ENCODE measurements around the gene CCT2.

CCT2 gene

DNA sequence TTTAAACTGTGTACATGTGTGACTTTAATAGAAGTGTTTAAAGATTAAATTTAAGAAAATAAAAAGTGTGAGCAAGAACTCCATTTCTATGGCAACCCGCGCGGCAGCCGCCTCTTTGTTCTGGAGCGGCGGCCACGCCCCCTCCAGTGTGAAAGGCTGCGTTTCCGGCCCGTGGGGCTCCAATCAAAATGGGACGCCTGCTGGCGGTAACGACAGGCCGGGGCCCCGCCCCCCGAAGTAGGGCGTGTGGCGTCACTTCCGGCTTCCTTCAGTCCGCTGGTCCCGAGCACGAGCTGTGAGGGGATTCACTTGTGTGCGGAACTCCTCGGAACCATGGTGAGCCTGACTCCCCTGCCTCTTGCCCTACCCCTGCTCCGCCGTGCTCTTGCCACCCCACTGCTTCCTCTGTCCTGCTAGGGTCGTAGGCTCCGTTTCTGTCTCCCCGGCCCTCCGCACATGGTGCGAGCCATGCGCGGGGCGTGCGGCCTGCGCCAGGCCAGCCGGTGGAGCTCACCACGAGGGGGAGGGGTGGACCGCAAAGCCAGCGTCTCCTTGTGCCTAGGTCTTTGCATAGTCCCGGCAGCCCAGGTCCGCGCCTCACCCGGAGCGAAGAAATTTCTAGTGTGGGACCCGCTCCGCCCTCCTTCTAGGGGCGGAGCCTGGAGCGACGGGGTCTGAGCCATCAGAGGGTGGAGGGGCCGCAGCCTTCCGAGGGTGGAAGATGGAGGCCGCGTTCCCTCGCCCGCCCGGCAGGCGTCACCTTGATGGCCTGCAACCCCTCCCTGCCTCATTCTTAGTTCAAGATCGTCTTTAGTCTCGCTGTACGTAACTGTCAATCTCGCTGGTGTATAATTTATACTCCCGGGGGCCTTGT, at the start of gene CCT2:
CCT2 (plus strand) TSS at position 271 of the 874 bp plus-strand sequence; CDS start at position 334, 63 bp downstream.
- peak; percentile 93 to 96 for DNase-seq (ENCODE audit: low read depth in 1 of 2, low spot score in 1 of 2)

- no peak for DNase-seq (ENCODE audit: low read depth in 1 of 2, low spot score in 1 of 2)
Observed at GRCh38 chr12:69540987-69541386, 44.3 kb upstream of the CCT2 start.

- DNase-seq (ENCODE audit: low read depth in 1 of 2, low spot score in 1 of 2): no peak
Observed at GRCh38 chr12:69544087-69544486, 41.2 kb upstream of the CCT2 start.

- DNase-seq (ENCODE audit: low read depth in 1 of 2, low spot score in 1 of 2): no peak
Observed at GRCh38 chr12:69545081-69545480, 40.2 kb upstream of the CCT2 start.

GRCh38 chr12:69546693-69547438, 38.4 kb upstream of the CCT2 start:
- DNase-seq (ENCODE audit: low read depth in 1 of 2, low spot score in 1 of 2): no peak

GRCh38 chr12:69548687-69549086, 36.6 kb upstream of the CCT2 start:
- DNase-seq (ENCODE audit: low read depth in 1 of 2, low spot score in 1 of 2): no peak

- no peak for DNase-seq (ENCODE audit: low read depth in 1 of 2, low spot score in 1 of 2)
Observed at GRCh38 chr12:69550569-69551350, 34.5 kb upstream of the CCT2 start.

DNA sequence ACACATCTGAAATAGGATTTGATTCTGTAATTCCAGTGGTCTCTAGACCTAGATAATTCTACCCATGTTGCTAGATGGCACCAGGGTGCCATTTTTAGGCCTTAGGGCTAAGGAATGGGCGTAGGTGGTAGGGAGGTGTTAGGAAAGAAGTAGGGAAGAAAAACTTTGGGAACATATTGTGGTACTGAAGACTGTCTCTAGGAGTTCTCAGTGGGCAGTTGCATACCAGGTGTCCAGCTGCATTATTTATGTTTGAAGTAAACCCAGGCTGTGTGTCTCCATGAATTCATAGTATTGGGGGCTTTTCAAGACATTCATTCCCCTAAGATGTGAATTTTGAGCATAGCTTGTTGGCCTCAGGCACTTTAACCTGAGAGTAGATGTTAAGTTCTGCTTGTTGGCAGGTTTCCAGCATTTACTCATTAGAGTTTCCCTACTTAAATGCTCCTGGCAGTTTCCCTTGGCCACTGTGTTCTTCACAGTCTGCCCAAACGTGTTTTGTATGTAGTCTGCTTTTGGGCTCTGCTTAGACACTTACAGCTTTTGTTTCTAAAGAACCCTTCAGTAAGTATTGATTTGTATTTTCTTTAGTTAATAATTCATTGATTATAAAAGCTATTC, 31.5 kb upstream of the CCT2 start:
- DNase-seq (ENCODE audit: low read depth in 1 of 2, low spot score in 1 of 2): no peak

DNA sequence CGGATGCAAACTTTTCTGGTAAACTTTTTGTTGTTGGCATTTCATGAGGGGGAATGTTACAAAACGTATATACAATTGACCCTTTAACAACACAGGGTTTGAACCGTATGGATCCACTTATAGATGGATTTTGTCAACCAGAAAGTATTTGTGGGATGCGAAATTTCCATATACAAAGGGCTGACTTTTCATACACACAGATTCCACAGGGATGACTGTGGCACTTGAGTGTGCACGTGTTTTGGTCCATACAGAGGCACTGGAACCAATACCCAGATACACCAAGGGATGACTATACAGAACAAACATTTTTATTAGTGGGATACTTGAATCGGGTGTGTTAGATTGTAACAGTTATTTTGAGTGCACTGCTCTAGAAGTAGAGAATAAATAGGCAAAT, 29.8 kb upstream of the CCT2 start:
- DNase-seq (ENCODE audit: low read depth in 1 of 2, low spot score in 1 of 2): no peak

DNA sequence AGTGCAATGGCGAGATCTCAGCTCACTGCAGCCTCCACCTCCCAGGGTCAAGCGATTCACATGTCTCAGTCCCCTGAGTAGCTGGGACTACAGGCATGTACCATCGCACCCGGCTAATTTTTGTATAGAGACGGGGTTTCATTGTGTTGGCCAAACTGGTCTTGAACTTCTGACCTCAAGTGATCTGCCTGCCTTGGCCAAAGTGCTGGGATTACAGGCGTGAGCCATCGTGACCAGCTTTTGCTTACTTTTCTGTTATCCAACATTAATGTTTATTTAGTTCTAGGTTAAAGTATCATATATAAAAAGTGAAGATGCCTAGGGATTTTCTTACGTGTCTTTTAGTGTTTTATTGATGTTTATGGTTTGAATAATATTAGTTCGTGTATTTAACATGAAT, 28.9 kb upstream of the CCT2 start:
- no peak for DNase-seq (ENCODE audit: low read depth in 1 of 2, low spot score in 1 of 2)

GRCh38 chr12:69563166-69563762, 22.0 kb upstream of the CCT2 start:
- no peak for DNase-seq (ENCODE audit: low read depth in 1 of 2, low spot score in 1 of 2)

DNA sequence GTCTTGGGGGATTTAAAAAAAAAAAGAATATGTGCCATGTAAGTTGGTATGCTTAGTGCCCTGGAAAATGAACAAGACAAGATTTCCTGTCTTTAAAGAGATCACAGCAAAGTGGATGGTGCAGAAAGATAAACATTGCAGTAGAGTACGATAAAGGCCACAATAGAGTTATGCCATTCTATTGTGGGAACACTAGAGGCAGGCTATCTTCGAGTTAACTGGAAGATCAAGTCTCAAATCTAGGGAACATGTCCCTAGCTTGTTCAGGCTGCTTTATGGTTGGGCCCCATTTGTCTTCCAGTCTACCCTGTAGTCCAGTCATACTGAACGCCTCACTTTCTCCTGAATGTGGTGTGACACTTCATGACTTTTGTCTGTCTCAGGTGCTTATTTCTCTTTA, 18.7 kb upstream of the CCT2 start:
- DNase-seq (ENCODE audit: low read depth in 1 of 2, low spot score in 1 of 2): no peak

DNA sequence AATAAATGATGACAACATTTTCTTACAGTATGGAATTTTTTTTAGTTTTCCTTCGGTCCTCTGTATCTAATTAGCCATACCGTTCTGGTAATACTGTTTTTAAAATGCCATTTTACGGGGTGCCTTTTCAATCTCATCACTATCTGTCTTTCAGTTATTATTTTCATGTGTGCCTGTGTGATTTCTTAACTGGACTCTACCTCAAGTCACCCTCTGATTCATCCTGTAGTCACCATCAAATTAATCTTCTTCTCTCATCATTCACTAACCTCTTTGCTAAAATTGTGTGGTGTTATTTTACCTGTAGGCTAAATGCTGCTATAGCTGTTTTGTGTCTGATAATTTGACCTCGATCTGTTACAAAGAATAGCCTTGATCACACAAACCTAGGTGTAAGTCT, 16.0 kb upstream of the CCT2 start:
- no peak for DNase-seq (ENCODE audit: low read depth in 1 of 2, low spot score in 1 of 2)

DNA sequence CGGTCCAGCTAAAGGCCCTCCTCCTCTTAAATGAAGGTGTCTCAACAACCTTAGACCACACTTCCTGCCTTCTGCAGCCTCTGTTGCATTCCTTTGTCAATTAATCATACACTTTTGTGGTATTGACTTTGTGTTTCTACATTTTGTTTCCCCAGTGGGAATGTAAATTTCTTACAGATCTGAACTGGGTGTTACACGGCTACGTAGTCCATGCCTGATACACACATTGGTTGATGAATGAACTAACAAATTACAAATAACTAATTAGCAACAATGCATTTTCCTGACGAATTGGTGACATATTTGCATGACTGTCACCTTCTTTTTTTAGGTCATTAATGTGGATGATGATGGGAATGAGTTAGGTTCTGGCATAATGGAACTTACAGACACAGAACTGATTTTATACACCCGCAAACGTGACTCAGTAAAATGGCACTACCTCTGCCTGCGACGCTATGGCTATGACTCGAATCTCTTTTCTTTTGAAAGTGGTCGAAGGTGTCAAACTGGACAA, 15.2 kb upstream of the CCT2 start:
- no peak for DNase-seq (ENCODE audit: low read depth in 1 of 2, low spot score in 1 of 2)

DNA sequence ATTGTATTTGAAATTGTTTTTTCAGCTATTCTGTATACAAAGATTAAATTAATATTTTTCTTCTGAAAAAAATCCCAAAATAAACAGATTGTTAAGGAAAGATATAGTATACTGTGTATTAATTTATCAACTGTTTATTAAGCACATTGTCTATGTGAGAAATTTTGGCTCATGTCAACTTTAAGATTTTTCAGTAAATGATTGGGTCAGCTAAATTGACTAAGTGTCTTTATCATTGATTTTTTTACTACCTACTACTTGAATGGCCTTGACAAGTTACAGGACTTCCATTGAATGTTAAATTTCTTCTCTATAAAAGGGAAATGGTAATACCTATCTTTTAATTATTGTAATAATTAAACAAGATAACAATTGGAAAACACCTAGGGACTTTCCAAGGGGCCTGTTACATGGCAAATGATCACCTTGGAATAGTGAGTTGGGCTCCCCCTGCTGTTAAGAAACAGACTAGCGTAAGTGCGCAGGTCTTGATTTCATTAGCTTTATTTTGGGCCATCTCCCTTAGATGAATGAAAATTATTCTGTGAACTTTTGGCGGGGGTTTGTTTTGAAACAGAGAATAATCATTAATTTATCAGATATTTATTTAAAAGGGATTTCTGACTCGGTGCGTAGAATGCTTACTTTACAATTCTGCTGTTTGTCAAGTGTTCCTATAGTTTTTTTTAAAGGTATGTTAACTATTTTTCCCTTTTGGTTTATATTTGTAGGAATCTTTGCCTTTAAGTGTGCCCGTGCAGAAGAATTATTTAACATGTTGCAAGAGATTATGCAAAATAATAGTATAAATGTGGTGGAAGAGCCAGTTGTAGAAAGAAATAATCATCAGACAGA, 14.5 kb upstream of the CCT2 start:
- peak in 1 of 2 donors; percentile 6 for DNase-seq (ENCODE audit: low read depth in 1 of 2, low spot score in 1 of 2)

GRCh38 chr12:69575346-69575745, 9.9 kb upstream of the CCT2 start:
- DNase-seq (ENCODE audit: low read depth in 1 of 2, low spot score in 1 of 2): no peak

DNA sequence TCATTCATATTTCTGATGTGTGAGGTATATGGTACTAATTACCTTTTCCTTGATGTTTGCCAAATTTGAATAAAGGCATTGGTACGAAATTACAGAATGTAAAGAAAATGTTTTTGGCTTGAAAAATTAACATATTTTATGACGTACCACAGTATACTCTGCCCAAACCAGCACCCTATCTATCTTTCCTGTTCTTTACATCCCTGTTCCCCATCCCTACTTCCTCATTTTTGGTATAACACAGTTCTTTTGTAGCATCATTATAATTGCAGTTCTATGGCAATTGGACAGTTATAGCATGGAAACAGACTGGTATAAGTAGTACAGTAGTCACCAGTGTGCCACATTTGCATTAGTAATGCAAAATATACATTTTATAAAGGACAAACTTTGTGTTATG, 7.0 kb upstream of the CCT2 start:
- no peak for DNase-seq (ENCODE audit: low read depth in 1 of 2, low spot score in 1 of 2)

DNA sequence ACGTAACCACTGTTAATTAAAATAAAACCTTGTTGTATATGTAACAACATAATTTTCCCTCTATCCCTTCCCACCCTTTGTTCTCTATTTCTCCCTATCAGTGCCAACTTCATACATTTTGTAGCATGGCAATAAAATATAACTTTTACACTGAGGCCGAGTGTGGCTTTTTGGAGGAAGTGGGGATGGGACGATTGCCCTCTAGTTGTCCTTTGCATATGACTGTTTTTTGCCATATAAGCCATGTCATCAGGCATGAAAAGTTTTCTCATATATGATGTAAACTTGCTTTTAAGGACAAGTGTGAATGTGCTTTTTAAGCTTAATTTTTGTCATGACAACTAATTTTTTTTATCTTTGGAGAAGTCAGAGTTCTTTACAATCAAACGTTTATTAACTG, 6.2 kb upstream of the CCT2 start:
- no peak for DNase-seq (ENCODE audit: low read depth in 1 of 2, low spot score in 1 of 2)

- DNase-seq (ENCODE audit: low read depth in 1 of 2, low spot score in 1 of 2): no peak
Observed at GRCh38 chr12:69580074-69580473, 5.2 kb upstream of the CCT2 start.

- no peak for DNase-seq (ENCODE audit: low read depth in 1 of 2, low spot score in 1 of 2)
Observed at GRCh38 chr12:69583203-69583602, 2.1 kb upstream of the CCT2 start.

Measured in activated T-helper 1 cell treated with anti-CD3 and anti-CD28 coated beads, Interleukin-2, amount 50 U/mL, for 16 hours (primary cell).